ENCODE measurements around the gene COG8. TPM values are rescaled to one million over a fixed set of nuclear protein-coding genes. Genes with fewer than 3 reads are reported as not detected.

The COG8 gene
- total RNA-seq, 2 donors from 2014 or later = 24.4 to 31.8 TPM

DNA sequence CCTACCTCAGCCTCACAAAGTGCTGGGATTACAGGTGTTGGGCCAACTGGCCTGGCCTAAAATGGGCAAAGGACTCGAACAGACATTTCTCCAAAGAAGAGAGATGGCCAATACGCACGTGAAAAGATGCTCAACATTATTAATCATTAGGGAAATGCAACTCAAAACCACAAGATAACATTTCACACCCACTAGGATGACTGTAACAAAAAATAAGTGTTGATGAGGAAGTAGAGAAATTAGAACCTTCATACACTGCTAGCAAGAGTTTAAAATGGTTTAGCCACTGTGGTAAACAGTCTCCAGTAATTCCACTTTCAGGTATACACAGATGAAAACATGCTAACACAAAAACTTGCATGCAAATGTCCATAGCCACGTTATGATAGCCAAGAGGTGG is 6.6 kb upstream of the COG8 start:
- no peak for DNase-seq (ENCODE audit: low spot score)
- Histone ChIP-seq H3K27ac (no peak overlapping the region), H3K4me3 (no peak overlapping the region), H3K27me3 (no peaks in the 10 kb centered on the region), H3K9me3 (no peaks in the 10 kb centered on the region), H3K36me3 (peaks cover 8% of the 10 kb centered on the region), H3K4me1 (no peaks in the 10 kb centered on the region)
- TF ChIP-seq, protein P1, sequence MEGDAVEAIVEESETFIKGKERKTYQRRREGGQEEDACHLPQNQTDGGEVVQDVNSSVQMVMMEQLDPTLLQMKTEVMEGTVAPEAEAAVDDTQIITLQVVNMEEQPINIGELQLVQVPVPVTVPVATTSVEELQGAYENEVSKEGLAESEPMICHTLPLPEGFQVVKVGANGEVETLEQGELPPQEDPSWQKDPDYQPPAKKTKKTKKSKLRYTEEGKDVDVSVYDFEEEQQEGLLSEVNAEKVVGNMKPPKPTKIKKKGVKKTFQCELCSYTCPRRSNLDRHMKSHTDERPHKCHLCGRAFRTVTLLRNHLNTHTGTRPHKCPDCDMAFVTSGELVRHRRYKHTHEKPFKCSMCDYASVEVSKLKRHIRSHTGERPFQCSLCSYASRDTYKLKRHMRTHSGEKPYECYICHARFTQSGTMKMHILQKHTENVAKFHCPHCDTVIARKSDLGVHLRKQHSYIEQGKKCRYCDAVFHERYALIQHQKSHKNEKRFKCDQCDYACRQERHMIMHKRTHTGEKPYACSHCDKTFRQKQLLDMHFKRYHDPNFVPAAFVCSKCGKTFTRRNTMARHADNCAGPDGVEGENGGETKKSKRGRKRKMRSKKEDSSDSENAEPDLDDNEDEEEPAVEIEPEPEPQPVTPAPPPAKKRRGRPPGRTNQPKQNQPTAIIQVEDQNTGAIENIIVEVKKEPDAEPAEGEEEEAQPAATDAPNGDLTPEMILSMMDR (IDR thresholded peaks at IDR 0.05) = no peak

DNA sequence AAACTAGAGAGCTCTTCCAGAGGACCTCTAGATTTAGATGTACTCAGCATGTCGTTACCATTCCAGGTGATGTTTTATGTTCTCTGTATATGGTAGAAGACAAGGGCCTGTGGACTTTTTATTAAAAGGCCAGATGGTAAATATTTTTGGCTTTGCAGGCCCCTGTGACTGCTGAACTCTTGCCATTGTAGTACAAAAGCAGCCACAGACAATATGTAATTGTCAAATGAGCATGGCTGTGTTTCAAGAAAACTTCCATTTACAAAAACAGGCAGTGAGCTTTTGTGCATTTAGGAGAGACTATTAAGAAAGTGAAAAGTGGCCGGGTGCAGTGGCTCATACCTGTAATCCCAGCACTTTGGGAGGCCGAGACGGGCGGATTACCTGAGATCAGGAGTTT is 4.8 kb upstream of the COG8 start:
- DNase-seq (ENCODE audit: low spot score) = no peak

DNA sequence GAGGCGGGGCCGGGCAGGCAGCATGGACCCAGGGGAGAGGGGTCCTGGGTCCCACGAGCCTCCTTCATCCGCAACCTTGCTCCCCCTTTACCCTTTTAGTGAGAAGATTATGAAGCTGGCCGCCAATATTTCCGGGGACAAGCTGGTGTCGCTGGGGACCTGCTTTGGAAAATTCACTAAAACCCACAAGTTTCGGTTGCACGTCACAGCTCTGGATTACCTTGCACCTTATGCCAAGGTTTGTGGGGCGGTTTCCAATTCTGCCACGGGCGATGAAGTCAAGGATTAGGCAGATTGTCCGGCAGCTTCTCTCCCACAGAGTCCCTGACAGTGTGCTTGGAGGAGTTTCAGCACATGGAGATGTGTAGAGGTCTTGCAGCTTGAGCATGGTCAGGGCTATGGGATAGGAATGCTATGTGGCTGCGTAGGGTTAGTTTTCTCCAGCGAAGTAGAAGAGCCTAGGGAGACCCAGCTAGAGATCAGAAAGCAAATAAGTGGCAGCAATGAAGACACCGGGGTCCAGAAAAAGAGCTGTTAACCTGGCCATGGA is 806 bp upstream of the COG8 start:
- TF ChIP-seq, protein P1 (IDR thresholded peaks at IDR 0.05) = no peak
- Histone ChIP-seq H3K4me1 (peaks cover 0 to 28% of the 10 kb centered on the region in 2 donors), H3K36me3 (peaks cover 21% of the 10 kb centered on the region), H3K4me3 (peak overlapping the region; percentile 82 to 96), H3K27me3 (no peaks in the 10 kb centered on the region), H3K9me3 (no peaks in the 10 kb centered on the region), H3K27ac (peak overlapping the region; percentile 91)
- no peak for DNase-seq (ENCODE audit: low spot score)

More for the DNA sequence above, 4.8 kb upstream of the COG8 start:
- peaks cover 0 to 11% of the 10 kb centered on the region in 2 donors for H3K4me1 ChIP-seq
- TF ChIP-seq, protein P1 (IDR thresholded peaks at IDR 0.05) = no peak
- H3K36me3 ChIP-seq = peaks cover 8% of the 10 kb centered on the region
- no peak overlapping the region for H3K27ac ChIP-seq
- no peaks in the 10 kb centered on the region for H3K9me3 ChIP-seq
- H3K4me3 ChIP-seq = no peak overlapping the region
- H3K27me3 ChIP-seq = no peaks in the 10 kb centered on the region

DNA sequence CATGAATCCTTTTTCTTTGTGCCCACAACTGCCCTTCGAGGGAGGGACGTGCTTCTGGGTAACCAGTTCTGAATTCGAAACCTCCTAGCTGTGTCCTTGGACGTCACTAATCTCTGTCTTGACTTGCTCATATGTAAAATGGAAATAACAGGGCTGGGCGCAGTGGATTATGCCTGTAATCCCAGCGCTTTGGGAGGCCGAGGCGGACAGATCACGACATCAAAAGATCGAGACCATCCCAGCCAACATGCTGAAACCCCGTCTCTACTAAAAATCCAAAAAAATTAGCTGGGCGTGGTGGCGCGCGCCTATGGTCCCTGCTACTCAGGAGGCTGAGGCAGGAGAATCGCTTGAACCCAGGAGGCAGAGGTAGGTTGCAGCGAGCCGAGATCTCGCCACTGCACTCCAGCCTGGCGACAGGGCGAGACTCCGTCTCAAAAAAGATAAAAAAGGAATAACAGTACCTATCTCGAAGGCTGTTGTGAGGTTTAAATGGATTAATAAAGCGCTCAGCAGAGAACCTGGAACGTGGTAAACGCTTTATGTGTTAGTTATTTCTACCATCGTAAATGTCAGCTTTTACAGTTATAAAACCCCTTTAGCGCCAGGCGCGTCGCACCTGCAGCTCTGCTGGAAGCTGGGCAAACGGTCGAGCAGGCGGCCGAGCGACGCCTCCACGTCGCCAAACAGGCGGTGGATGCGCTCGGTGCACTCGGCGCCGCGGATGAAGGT is 641 bp downstream of the COG8 start:
- Histone ChIP-seq H3K27ac (peak overlapping the region; percentile 91), H3K36me3 (peaks cover 36% of the 10 kb centered on the region), H3K9me3 (no peaks in the 10 kb centered on the region), H3K4me3 (peak overlapping the region; percentile 82 to 96), H3K4me1 (peaks cover 0 to 28% of the 10 kb centered on the region in 2 donors), H3K27me3 (no peaks in the 10 kb centered on the region)
- DNase-seq (ENCODE audit: low spot score) = no peak
- TF ChIP-seq, protein P1 (IDR thresholded peaks at IDR 0.05) = no peak

DNA sequence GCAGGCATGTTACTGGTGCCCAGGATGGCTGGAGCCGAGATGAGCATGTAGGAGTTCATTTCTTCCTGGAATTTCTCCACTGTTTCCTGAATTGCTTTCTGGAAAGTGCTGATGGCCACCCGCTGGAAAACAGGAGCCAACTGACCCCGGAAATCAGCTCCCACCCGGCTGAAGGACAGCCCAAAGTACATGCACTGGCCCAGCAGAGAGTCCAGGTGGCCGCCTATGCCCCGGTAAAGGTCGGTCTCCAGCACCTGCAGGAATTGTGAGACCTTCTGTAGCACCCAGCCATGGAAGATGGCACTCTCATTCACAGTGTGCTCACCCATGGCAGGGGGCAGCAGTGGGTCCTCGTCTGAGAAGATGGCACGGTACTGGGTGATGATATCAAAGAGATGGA is 4.7 kb downstream of the COG8 start:
- TF ChIP-seq, protein P1 (IDR thresholded peaks at IDR 0.05) = no peak
- Histone ChIP-seq H3K4me3 (no peak overlapping the region), H3K27ac (no peak overlapping the region), H3K27me3 (no peaks in the 10 kb centered on the region), H3K36me3 (peaks cover 49% of the 10 kb centered on the region), H3K9me3 (no peaks in the 10 kb centered on the region), H3K4me1 (peaks cover 0 to 28% of the 10 kb centered on the region in 2 donors)
- no peak for DNase-seq (ENCODE audit: low spot score)

Data from right atrium auricular region (tissue), 2 donors.